GM18498 (cell line): Measurements from ENCODE around the gene ELMO1.

Experiments used
- ATAC-seq: cut with Tn5 transposase; IDR thresholded peaks from one replicate; pipeline ENCODE4 v1.9.1; 2021; ENCODE audit warnings: mild to moderate bottlenecking, moderate library complexity; ENCODE audit not compliant: unreplicated experiment

Gene ELMO1

DNA sequence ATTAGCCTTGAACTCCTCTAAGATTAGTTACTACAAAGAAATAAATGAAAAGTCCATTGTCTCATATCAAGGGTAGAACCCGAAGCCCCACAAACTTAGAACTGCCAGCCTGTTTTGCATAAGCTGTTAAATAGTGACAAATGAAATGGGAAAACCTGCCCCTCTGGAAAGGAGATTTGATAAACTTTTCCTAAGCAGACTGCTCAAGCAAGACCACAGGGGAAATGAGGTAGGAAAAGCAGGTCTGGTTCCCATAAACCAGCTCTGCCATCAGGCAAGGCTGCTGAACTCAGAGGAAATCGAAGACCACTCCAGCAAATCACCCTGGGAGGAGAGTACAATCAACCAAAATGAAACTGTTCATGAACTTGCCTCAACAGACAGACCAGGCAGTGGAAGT lies 542.8 kb downstream of the ELMO1 start:
- no peak for ATAC-seq

DNA sequence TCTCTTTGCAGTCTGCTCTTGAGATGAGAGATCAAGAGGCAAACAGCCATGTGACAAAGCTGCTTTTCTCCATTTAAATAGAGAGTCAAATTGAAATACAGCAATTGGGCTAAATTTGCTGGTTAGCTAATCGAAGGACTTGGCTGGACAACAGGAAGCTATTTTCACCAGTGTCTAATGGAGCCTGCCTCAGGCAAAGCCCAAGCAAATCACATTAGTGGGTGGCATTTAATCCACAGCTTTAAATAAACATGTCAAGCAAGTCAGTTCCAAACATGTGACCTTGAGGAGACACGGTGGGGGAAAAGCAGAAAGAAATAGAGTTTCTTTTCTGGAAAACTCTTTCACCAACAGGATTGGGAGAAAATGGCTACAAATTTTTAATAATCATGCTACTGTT lies 543.9 kb downstream of the ELMO1 start:
- no peak for ATAC-seq

DNA sequence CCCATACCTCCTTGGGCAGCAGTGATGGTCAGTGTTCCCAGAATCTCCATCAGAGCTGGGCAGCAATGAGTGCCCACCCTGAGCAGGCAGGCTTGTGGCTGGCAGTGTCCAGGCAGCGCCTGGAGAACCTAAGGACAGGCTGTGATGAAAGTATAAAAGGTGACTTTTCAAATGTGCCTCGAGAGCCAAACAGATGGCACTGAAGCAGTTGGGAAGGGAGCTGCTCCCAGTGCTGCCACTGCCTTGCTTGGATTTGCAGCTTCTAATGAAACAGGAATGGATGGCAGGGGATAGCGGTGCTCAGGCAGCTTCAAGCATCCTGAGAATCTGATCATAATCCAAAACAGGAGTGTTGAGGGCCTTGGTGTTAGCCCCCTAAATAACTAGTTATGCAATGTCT lies 544.6 kb downstream of the ELMO1 start:
- ATAC-seq: no peak

DNA sequence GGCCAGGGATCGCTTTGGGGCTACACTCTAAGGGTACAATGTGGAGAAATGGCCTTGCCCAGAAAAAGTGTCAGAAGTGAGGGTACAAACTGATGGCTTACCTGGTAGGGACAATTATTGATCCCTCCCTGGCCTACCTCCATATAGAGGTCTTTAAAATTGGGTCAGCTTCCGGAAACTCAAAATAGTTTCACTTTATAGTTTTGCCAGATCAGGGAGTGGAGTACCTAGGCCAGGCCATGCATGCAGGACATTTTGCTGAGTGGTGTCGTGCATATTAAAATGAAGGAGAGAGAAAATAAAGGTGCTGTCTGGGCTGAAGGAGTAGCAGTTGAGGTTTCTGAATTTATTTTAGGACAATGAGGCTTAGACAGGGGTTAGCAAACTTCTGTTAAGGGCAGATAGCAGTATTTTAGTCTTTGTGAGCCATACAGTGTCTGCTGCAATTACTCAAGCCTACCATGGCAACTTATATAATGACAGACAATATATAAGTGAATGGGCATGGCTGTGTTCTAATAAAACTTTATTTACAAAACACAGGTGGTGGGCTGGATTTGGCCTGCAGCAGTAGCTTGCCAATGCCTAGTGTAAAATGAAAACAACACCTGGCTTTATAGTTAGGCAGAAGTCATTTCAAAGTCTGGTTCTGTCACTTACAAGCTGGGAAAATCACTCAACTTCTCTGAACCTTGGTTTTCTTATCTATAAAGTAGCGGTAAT lies 547.5 kb downstream of the ELMO1 start:
- ATAC-seq: no peak

DNA sequence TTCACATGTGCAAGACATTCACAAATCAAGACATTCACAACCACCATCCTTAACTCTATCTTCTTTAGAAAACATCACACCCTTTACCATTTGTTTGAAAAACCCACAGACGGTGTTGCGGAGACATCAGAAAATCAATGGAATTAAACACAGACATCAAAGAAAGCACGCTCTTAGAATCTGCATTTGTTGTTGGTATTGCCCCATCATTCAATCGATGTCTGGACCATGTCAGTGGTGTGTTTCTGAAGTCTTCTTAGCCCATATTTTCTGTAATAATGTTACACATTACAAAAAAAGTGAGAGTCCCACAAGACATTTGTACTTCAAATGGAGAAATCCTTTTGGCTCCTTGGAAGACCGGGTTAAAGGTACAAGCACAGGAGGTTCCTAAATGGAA lies 550.5 kb downstream of the ELMO1 start:
- ATAC-seq: no peak

DNA sequence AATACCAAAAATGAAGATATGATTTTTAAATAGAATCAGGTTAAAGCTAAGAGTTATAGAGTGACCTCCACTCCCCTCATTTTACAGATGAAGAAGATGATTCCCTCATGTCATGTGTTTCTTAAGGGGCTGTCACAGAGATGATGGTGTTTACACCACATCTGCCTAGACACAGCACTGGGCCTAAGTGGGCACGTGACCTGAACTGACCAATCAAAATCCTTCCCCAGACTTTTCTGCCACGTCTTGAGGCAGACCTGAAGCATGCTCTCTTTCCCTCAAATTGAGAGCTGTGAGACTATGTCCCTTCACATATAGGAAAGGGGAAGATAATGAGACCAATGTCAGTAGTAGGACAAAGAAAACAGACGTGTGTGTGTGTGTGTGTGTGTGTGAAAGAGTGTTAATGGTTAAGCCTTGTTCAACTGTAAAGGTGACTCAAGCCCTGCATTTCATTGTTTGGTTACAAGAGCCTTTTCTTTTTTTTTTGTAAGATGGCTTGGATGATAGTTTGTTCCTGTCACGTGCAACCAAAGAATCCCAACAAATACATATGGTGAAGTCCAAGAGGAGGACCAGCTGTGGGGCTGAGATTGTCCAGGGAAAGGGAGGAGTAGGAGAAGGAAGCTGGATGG lies 551.6 kb downstream of the ELMO1 start:
- no peak for ATAC-seq

DNA sequence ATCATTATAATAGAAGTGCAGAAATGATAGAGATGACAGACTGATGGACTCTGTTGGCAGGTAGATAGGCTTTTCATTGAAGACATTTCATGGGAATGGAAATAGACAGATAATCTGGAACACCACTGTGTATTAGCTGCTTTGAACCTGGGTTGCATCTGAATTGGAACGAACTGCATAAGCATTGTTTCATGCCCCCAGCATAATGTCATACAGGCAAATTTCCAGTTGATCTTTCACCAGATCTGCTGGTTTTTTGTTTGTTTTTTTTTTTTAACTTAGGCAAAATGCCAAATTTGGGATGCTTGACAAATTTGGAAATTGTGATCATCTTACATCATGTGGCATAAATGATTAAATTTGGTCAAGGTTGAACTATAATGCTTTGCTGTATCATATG lies 552.2 kb downstream of the ELMO1 start:
- no peak for ATAC-seq

DNA sequence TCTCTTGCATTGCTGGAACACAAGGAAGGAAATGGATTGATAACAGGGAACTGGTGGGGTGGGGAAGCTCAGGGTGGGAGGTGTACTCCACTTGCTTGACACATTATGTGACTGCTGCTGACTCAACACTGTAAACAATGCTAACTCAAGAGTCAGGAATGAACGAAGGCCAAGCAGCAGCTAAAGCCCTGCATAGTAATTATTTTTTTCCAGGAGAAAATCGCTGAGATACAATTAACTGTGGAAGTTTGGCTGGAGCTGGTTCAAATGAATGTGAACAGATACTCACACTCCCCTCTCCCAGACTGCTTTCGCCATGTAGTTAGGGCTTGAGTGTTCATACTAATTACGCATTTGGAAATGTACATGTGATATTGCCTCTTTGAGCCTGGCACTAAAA lies 553.5 kb downstream of the ELMO1 start:
- no peak for ATAC-seq

DNA sequence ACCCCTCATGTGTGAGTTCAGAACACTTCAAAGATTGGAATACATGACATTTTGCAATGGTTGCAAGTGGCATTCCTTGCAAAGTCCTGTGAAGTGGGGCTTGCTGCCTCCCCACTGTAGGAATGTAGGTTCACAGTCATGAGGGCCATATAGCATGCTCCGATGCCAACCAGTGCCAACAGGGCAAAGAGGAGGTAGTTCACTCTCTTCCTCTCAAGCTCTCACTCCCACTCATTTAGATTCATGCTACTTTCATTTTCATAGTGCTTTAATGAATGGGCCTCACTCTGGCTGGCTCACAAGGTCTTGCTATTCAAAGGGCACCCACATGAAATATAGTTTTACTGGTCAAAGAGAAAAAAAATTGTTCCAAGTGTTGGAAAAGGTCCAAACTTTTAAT lies 554.5 kb downstream of the ELMO1 start:
- no peak for ATAC-seq

DNA sequence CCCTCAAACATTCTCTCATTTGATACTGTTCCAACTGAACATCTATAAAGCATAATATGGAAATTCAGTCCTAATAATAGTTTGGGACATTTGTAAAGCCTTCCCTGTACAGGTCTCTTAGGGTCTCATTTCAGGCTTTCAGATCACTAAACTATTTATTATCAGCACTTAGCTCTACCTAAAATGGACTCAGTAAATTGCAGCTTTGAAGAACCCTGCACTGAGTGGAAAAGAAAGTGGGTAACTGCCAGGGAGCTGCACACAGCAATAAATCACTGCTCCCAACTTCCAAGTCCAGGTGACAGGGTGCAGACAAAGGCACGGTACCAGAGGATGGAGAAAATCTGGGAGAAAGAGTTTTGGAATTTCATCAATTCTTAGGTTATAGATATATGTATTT lies 559.5 kb downstream of the ELMO1 start:
- no peak for ATAC-seq

DNA sequence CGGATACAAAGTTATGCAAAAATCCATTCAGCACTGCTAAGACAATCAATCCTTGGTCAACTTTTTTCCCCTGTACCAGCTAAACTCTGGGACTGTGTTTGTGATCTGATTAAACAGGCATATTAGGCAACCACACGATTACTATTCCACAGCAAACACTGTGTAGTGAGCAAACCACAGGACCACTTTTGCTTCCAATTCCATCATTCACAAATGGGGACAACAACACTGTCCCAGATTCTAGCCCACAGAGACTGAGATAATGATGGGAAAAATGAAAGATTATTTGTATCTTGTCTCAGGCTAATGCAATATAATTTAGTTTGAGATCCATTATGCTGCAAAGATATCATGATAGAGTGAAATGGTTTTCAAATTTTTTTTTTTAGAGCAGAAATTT lies 560.7 kb downstream of the ELMO1 start:
- no peak for ATAC-seq

DNA sequence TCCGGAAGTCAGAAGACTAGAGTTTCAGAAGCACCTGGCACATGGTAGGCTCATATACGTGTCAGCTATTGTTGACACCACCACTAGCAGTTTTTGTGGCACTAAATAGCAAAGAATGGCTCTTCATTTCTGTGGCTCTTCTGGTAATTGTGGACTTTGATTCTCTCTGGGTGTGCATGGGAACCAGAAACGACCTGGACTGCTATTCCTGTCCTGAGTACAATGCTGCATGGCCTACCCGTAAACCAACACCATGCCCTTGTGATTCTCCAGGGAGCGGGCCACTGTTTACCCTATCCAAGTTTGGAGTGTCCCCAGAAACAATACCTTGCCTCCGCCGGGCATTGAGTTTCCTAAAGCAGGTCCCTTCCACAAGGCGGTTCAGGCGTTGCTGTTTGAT lies 561.4 kb downstream of the ELMO1 start:
- ATAC-seq: no peak

DNA sequence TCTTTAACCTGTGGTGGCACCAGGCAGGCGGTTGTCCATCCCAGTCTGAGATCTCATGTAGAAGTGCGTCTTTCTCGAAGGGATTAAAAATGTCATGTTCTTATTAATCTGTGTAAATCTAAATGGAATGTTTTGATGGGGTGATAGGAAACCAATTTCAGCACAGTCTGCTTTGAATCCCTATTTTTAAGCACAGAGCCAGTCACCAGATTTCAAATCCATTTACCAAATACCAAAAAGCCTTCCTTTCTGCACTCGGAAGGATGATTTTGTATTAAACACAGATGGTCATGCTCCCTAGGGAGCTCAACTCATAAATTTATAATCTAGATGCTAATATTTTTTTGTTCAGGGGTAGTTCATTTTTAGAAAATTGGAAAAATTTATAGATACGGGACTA lies 563.8 kb downstream of the ELMO1 start:
- ATAC-seq: no peak

DNA sequence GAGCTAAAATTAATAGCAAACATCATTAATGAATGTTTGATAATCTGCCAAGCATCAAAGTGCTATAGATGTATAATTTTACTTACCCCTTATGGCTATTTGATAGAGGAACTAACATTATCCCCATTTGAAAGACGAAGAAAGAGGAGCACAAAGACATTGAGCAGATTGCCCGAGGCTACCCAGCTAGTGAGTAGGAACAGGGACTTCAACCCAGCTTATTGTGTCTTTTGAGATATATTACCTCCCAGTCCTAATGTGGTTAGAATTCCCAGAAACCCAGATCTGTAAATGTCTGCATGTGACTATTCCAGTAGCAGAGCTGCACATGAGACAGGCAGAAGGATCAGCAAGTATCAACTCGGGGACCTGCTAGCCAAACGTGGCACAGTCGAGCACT lies 564.3 kb downstream of the ELMO1 start:
- no peak for ATAC-seq

DNA sequence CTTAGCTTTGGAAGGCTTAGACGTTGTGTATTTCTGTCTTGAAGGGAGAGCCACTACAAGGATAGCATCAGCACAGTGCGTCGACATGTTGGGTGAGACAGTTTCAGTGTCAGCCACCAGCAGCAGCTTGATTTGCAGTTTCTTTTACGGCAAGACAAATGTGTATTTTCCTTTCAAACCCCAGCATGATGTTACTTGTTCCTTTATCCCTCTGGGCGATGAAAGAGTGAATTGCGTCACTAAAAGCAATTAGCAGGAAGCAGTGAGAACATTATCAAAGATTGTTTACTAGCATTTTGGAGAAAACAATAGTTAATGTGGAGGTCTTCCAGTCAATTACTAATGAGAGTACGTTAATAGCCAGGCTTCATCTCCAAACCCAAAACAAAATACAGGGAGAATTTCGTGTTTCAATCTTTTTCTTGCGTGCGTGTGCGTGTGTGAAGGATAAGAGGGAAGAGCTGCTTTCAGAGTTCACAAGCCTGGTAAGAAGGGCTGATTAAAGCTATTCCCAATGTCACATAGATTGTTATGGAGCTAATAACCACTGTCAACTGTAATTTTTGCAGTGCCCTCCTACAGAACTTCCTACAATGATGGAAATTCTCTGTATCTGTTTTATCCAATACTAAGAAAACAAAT lies 567.3 kb downstream of the ELMO1 start:
- ATAC-seq: no peak

DNA sequence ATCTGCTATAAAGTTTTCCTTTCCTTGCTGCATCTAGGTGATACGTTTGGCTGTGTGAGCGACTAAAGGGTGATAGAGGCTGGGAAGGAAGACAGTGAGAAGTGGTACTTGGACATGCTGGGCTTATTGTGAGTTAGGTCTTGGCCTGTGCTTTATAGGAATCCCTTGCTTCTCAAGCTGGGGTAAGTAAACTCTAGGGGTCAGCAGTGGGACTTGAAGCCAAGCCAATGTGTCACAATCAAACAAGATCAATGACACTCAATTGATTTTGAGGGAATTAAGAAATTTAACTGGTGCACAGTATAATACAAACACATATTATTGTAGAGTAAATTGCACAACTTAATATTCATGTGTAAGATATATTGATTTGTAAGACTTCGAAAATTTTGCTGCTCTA lies 568.6 kb downstream of the ELMO1 start:
- no peak for ATAC-seq

DNA sequence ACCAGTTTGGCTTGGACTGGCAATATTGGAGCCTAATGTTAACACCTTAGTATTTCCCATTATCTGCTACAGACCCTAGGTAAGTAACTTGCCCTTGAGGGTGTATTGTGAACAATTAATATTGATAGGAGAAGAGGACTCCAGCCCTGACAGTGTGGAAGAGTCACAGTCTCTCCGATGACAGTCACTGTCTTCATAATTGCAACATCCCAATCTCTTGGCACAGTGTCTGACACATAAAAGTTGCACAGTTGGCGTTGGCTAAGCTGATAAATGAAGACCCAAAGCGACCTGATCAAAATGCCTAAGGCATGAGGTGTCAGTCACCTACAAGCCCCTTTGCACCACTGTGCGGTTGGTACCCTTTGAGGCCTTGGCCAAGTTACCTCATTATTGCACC lies 569.6 kb downstream of the ELMO1 start:
- ATAC-seq: no peak

DNA sequence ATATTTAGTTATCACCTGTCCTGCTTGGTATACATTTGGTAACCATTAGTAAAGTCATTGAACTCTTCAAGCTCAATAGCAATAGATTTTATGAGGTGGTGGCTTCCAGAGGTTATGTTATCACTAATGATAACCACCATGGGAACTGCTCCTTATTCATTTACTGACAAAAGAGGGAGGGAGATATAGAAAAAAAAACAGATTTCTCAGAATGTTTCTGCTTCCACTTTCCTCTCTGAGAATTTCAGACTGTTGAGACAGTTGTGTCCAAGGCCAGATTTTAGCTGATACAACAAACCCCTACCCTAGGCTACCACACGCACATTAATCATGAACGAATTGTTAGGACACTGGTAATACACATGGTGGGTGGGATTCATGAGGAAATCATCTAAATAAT lies 570.4 kb downstream of the ELMO1 start:
- no peak for ATAC-seq

DNA sequence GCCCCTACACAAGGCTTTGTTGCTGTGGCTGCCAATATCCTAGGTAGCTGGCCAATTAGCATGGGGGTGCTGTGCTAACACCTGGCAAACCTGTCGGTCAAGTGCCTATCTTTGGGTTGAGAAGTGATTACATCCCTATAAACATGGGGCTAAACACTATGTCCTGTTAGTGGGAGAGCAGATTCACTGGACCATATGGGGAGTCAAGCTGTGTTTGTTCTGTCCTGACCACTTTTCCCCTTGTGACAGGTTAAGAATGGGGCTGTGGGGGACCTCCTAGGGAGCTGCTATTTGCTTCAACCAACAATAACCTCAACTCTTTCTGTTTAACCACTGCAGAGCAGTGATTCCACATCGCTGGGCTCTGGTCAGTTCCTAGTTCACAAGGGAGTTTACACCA lies 572.9 kb downstream of the ELMO1 start:
- no peak for ATAC-seq

DNA sequence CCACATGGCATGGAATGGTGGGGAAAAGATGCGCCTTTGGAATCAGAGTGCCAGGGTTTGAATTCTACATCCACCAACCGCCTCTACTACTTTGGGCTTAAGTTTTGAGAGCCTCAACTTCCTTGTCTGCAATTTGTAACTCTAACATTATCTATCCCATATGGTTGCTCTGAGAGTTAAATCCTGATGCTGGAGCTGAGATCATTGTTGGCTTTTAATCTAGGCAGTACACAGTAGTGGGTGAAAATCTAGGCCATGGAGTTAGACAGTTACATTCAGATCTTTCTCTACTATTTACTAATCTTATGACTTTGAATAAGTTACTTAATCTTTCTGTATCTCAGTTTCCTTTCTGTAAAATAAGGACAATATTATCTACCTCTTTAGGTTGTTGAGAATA lies 574.6 kb downstream of the ELMO1 start:
- no peak for ATAC-seq

DNA sequence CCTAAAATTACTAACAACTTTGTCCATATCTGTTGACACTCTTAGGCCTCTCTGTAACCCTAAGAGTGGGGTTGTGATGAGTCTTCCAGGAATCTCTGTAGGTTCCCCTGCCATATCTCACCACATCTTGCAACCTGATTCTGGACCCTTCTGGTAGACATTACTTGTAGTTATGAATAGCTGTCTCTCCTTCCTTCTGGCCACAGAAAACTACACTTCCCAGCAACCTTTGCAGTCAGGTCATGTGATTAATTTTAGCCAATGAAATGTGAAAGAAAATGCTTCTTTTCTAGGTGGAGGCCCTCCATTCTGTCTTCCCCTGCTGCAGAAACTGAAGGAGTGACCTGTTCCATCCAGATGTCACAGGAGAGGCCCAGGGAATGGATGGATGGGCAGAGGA lies 576.8 kb downstream of the ELMO1 start:
- ATAC-seq: no peak

DNA sequence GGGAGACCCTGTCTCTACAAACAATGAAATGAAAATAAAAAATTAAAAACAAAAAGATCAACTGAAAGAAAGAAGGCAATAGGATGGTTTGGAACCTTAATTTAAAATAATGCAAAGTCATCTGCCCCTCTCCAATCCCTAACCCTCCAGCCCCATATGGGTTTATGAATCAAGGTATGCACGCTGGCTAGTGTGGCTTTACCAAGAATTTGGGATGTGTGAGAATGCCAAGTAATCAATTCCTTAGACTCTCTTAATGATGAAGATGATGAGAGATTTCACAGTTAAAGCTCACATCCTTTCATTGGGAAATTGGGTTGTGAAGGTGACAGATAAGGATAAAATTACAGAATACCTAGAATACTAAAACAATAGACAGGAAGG lies 577.3 kb downstream of the ELMO1 start:
- ATAC-seq: no peak
